Activated naive CD8-positive, alpha-beta T cell (primary cell): ENCODE measurements around the gene DCD.

Source experiments
- H3K27ac Mint-ChIP-seq: one replicate; pipeline ENCODE4 v1.8.0; 2021; ENCODE audit warnings: mixed read lengths
- H3K27me3 Mint-ChIP-seq: one replicate; pipeline ENCODE4 v1.8.0; 2021; ENCODE audit warnings: mixed read lengths
- H3K36me3 Mint-ChIP-seq: one replicate; pipeline ENCODE4 v1.8.0; 2021; ENCODE audit warnings: mixed read lengths
- H3K4me1 Mint-ChIP-seq: one replicate; pipeline ENCODE4 v1.8.0; 2021; ENCODE audit warnings: low read depth, mixed read lengths
- H3K4me3 Mint-ChIP-seq: one replicate; pipeline ENCODE4 v1.8.0; 2021; ENCODE audit warnings: mild to moderate bottlenecking, mixed read lengths
- H3K9me3 Mint-ChIP-seq: one replicate; pipeline ENCODE4 v1.8.0; 2021; ENCODE audit warnings: low read depth, mixed read lengths

Gene DCD

DNA sequence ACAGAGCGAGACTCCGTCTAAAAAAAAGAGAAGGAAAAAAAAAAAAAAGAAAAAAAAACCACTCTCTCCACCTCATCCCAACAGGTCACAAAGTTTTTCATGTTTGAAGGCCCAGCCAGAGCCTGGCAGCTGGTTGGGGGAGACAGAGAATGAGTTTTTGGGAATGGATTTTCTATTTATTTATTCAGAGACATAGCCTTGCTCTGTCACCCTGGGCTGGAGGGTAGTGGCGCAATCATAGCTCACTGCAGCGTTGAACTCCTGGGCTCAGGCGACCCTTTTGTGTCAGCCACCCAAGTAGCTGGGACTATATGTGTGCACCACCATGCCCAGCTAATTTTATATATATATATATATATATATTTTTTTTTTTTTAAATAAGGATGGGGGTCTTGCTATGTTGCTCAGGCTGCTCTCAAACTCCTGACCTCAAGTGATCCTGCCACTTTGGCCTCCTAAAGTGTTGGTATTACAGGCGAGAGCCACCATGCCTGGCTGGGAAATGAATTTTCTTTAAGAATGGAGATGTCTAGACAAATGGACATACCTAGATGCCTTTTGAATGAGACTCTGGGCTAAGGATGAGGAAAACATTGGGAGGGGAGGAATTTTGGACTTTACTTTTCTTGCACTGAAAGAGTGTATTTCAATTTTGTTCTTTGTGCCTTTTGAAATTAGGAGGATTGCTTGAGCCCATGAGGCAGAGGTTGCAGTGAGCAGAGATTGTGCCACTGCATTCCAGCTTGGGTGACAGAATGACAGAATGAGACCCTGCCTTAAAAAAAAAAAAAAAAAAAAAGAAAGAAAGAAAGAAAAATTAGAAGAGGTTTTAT, 42.8 kb downstream of the DCD start:
- Mint-ChIP-seq H3K27me3 (no peaks in the 10 kb centered on the region), H3K36me3 (no peaks in the 10 kb centered on the region), H3K9me3 (no peaks in the 10 kb centered on the region), H3K4me1 (peaks cover 6% of the 10 kb centered on the region), H3K27ac (no peak overlapping the region), H3K4me3 (no peak overlapping the region)

DNA sequence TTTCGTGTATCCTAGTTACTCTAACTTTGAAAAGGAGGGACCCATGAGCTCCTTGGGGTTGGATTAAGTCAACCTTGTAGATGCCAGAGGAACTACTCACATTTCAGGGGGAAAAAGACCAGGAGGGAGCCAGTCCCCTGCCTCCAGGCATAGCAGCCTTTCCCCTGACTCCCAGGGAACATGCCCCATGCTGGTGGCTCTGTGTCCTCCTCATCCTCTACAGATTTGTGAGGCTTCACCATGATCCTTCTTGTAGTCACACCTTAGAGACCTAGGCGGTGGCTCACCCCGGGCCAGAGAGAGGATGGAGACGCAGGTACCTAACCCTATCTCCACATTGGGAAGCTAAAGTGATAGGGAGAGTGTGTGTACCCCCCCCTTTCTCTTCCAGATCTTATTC, 43.7 kb downstream of the DCD start:
- Mint-ChIP-seq H3K27me3 (peaks cover 4% of the 10 kb centered on the region), H3K4me3 (no peak overlapping the region), H3K36me3 (no peaks in the 10 kb centered on the region), H3K4me1 (peaks cover 6% of the 10 kb centered on the region), H3K27ac (no peak overlapping the region), H3K9me3 (no peaks in the 10 kb centered on the region)

DNA sequence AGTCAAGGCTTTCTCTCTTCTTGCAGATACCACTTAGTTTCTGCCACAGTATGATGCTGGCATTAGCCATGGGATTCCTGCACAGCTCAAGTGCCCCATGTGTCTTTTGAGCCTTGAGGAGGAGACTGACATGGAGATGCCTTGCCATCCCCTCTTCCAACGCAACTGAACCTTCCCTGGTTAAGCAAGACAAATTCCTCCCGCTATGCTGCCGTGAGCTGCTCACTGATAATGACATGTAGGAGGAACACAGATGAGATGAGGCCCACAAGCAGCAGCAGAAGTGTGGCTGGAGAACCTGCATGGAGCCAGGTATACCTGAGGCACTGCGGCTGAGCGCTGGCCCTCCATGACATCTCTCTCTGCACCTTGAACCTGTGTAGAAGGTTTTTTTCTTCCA, 44.3 kb downstream of the DCD start:
- Mint-ChIP-seq H3K27ac (no peak overlapping the region), H3K4me3 (no peak overlapping the region), H3K4me1 (peaks cover 6% of the 10 kb centered on the region), H3K9me3 (no peaks in the 10 kb centered on the region), H3K27me3 (peaks cover 4% of the 10 kb centered on the region), H3K36me3 (no peaks in the 10 kb centered on the region)

DNA sequence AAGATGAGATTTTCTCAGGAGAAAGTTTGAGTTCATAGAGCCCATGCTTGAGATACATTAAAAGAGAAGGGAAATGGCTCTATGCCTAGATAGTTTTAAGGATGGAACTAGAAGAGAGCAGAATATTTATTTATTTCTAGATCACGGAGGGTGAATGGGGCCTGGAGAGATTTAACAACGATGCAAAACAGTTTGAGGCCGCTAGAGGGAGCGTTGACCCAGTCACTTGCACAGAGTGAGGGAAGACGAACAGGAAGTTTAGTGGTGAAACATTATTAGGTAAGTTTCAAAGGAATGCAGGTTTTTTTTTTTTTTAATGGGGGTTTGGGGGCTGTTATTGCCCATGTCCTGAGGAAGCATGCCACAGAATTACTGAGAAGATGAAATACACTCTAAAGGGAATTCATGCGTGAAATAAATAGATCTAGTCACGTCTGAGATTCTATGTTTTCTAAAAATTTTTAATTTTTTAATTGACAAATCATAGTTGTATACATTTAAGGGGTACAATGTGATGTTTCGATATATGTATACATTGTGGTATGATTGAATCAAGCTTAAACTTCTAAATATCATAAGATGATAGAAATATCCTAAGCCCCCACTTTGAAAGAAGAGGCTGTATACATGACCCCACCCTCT, 44.9 kb downstream of the DCD start:
- Mint-ChIP-seq H3K4me1 (peaks cover 6% of the 10 kb centered on the region), H3K36me3 (no peaks in the 10 kb centered on the region), H3K27ac (no peak overlapping the region), H3K9me3 (no peaks in the 10 kb centered on the region), H3K4me3 (no peak overlapping the region), H3K27me3 (peaks cover 4% of the 10 kb centered on the region)

DNA sequence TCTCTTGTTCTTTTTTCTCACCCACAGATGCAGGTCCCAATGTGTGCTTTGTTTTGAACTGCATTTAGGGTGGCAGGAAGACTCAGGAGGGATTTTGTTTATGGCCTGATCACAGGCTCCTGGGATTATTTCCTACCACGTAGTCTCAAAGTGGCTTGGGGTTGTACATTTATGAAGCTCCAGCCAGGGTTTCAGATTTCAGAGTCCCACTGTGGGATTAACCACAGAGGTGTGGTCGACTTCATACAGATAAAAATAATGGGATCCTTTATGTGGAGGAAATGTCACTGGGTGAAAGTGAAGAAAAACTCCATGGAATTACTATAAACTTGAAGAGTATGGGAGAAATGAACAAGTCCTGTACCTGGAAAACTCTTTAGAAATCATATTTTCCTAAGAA, 45.5 kb downstream of the DCD start:
- no peak overlapping the region for H3K4me3 Mint-ChIP-seq
- H3K9me3 Mint-ChIP-seq: no peaks in the 10 kb centered on the region
- H3K4me1 Mint-ChIP-seq: peaks cover 6% of the 10 kb centered on the region
- no peaks in the 10 kb centered on the region for H3K36me3 Mint-ChIP-seq
- H3K27me3 Mint-ChIP-seq: peaks cover 4% of the 10 kb centered on the region
- no peak overlapping the region for H3K27ac Mint-ChIP-seq

DNA sequence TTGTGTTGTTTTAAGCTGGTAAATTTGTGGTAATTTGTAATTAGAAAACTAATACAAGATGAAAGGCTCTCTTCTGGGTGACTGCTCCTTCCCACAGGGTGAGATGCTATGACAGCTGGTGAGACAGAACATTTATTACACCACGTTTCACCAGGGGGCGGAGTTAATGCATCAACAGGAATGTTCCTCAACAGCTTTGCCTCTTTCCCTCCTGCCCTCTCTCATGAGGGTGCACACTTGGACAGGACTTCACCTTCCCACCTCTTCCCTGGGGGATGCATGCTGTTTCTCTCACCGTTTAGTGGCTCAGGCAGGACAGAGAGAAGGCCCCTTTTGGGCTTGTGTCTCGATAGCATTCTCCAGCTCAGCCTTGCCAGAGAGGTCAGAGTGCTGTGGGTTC, 46.3 kb downstream of the DCD start:
- H3K27me3 Mint-ChIP-seq: peaks cover 4% of the 10 kb centered on the region
- H3K27ac Mint-ChIP-seq: no peak overlapping the region
- no peaks in the 10 kb centered on the region for H3K36me3 Mint-ChIP-seq
- peaks cover 6% of the 10 kb centered on the region for H3K4me1 Mint-ChIP-seq
- H3K9me3 Mint-ChIP-seq: no peaks in the 10 kb centered on the region
- H3K4me3 Mint-ChIP-seq: no peak overlapping the region

DNA sequence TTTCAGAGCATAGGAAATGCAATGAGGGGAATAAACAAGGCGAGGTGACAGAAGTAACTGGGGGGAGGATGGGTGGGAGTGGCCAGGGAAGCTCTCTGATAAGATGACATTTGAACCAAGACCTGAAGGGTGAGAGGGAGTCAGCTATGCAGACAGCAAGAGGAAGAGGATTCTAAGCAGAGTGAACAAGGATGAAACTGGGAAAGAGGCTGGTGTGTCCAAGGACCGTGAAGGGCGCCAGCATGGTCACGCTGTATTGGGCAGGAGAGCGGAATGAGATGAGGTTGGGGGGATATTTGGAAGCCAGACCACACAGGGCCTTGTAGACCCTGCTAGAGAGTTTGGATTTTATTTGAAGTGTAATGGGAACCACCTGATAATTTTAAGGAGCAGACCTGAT, 49.2 kb downstream of the DCD start:
- Mint-ChIP-seq H3K4me3 (no peak overlapping the region), H3K4me1 (peaks cover 11% of the 10 kb centered on the region), H3K9me3 (no peaks in the 10 kb centered on the region), H3K27me3 (peaks cover 6% of the 10 kb centered on the region), H3K27ac (no peak overlapping the region), H3K36me3 (no peaks in the 10 kb centered on the region)

DNA sequence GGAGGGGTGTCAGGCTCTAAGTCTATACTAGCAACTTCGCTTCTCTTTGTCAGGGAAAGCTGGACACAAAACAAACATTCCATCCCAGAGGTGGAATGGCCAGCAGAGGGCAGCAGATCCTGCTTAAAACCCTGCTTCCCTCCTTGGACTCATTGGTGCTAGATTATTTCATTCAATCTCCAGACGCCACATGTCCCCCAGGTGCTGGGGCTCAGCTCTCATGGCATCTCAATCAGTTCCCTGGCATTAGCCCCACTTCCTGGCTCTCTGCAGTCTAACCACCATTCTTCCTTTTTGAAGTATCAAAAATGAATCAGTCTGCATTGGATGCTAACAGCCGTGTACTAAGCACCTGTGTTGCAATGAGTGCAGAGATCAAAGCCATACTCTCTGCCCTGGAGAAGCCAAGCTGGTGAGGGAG, 51.6 kb downstream of the DCD start:
- H3K27me3 Mint-ChIP-seq: peaks cover 6% of the 10 kb centered on the region
- no peak overlapping the region for H3K27ac Mint-ChIP-seq
- no peaks in the 10 kb centered on the region for H3K36me3 Mint-ChIP-seq
- H3K4me3 Mint-ChIP-seq: no peak overlapping the region
- H3K4me1 Mint-ChIP-seq: peaks cover 5% of the 10 kb centered on the region
- H3K9me3 Mint-ChIP-seq: no peaks in the 10 kb centered on the region

DNA sequence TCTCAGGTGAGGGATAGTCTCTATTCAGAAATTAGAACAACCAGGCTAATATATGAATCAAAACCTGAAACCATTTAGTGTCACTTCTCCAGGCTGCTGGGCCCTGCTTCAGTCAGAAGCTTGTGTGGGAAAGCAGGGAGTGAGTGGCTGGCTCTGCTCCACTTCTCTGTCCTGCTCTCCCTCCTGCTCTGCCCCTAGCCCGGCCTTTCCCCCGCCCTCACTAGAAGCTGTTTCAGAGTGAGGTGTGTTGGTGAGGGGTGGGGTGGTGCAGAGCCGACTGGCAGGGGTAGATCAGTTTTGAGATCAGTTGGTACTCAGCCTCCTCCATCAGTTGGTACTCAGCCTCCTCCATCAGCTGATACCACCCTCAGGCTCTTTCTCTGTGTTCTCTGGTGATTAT, 52.7 kb downstream of the DCD start:
- Mint-ChIP-seq H3K27ac (no peak overlapping the region), H3K27me3 (peaks cover 6% of the 10 kb centered on the region), H3K4me3 (no peak overlapping the region)

More for the DNA sequence above, 52.7 kb downstream of the DCD start:
- Mint-ChIP-seq H3K4me1 (peaks cover 5% of the 10 kb centered on the region), H3K36me3 (no peaks in the 10 kb centered on the region), H3K9me3 (no peaks in the 10 kb centered on the region)
